HG03135 (cell line): Measurements from ENCODE around the gene NDST4.
A peak's percentile ranks its signal among the peaks of the same experiment; 100 is the strongest.

Source experiments
- ATAC-seq: cut with Tn5 transposase; IDR thresholded peaks from one replicate; pipeline ENCODE4 v1.9.1; 2021; ENCODE audit warnings: mild to moderate bottlenecking, moderate library complexity; ENCODE audit not compliant: unreplicated experiment

Gene NDST4

GRCh38 chr4:115113506-115114106, at the start of gene NDST4:
TSS of gene NDST4 (minus strand) at chr4:115113620. CDS start at chr4:115077036, 36,584 bp downstream.
- ATAC-seq = no peak

DNA sequence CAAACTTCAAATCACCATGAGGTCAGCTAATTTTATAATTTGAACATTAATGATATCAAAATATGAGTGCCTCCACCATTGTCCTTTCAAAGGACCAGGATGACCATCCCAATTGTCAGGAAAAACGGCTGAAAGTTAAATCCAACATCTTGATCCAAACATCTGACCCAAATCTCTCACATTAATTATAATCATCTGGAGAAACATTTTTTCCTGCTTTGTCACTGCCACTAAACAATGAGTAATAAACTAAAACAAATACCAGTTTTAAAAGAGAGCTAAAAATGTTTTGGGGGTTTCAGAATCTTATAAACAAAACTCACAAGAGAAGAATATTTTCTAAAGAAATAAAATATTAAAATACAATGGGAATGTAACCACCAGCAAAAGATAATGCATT, 45.7 kb upstream of the NDST4 start:
- ATAC-seq = no peak

- ATAC-seq = no peak
Observed at GRCh38 chr4:115158296-115158695, 44.9 kb upstream of the NDST4 start.

DNA sequence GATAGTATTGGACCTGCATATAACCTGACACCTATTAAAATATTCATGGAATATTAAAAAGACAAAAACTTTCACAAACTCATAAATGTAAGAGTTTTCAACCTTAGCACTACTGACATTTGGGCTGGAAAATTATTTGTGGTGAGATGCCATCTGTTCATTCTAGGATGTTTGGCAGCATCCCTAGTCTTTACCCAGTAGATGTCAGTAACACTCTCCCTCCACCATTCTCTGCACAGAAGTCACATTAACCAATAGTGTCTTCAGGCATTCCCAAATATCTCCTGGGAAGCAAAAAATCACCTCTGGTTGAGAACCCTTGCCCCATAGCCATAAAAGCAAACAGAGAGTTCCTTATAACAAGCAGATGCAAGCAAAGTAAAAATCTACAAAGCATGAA, 41.4 kb upstream of the NDST4 start:
- ATAC-seq = no peak

- no peak for ATAC-seq
Observed at GRCh38 chr4:115152965-115153364, 39.5 kb upstream of the NDST4 start.

- no peak for ATAC-seq
Observed at GRCh38 chr4:115152081-115152480, 38.7 kb upstream of the NDST4 start.

GRCh38 chr4:115149106-115149505, 35.7 kb upstream of the NDST4 start:
- ATAC-seq = no peak

DNA sequence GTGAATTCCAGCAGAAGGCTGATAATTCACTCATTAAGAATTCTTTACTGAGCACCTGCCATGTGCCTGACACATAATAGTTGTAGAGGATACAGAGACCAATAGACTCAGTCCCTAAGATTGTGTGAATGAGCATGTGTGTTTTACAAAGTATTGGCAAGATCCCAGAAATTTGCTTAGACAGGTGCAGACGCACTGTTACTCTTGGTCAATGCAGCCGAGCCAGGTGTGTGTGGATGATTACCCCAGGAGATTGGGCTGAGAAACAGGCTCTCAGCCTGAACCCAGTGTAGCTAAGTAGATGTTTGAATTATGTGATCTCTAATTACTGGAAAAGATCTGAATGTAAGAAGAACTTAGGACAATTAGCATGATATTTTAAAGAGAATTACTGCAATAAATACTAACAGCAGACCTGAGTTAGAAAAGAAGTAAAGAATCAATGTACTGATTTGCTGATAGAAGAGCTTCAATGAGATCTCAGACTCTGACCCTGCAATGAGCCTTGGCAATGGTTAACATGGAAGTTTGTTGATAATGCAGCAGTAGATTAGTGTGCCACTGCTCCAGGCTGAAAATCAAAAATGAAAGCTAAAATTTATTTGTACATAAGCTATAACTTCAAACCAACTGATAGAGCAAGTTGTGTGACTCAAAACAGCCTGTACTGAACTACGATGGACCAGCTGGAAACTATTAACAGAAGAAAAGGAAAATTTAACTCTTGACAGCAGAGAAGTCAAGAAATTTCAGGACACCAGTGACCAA, 32.2 kb upstream of the NDST4 start:
- ATAC-seq = no peak

DNA sequence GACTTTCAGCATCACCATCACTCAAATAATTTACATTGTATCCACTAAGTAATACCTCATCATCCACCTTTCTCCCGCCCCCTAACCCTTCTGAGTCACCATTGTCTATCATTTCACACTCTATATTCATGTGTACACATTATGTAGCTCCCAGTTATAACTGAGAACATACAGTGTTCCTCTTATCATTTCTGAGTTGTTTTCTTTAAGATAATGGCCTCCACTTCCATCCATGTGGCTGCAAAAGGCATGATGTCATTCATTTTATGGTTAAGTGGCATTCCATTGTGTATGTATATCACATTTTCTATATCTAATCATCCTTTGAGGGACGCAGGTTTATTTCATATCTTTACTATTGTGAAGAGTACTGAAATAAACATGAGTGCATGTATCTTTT, 14.6 kb upstream of the NDST4 start:
- ATAC-seq = no peak

DNA sequence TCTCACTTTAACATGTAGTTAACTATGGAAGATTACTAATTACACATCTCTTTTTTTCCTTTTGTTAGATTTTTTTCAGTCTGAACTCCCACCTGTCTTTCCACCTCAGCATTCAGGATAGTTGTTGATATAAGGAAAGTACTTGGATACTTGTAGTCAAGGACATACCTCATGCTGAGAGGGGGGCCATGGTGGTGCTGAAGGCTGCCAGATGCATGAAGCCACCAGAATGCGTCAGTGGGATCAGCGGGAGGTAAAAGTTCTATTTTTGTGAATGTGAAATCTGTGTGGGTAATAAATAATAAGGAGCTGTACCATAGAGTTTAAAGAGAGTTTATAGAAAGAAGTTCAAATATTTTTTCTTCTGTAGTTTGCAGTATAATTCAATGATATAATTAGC, 13.1 kb upstream of the NDST4 start:
- no peak for ATAC-seq

DNA sequence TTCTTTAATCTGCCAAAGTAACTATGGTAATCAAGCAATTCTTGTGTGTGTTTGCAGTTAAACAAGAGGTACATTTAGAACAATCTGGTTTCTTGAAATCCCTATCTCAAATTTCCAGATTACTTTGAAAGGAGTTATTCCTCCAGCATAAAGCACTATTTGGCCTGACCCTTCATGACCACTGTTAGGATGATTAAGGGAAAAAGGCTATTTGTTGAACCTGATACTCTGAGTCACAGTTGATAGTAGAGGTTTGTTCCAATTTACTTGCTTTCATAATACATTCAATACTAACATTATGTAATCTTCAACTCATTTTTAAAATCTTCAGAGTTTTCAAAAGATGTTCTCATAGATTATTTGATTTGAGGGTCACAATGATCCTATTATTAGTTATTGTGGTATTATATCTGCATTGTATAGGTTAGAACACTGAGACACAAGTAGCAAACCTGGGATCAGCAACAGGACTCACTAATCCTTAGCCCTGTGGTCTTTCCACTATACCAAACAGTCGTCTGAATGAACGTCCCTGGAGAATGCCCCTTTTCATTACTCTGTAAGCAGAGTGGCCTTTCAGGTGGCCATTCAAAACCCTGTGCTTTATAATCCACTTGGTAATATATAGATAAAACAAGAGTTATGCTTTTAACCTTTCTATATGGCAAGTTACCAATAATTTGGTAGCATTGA, 8.1 kb upstream of the NDST4 start:
- no peak for ATAC-seq

DNA sequence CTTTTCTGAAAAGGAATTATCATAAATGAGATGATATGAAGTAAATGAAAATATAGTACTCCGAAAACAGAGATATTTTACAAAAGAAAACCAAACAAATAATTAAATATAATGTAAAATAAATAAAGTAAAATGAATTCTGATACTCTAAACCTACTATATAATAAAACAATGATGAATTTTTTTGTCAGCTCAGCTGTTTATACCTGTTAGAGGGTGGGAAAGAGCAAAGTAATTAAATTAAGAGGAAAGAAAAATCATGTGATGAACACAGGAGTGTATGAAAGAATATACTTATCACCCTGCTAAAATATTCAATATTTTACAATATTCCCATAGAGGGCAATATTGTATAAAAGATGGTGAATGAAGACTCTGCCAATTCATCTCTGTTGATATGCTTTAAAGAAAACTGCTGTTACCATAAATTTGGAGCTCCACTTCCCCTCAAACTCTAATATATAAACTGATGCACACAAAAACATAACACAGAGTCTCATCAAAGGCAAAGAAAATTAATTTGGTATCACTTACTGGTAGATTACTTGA, 6.5 kb upstream of the NDST4 start:
- ATAC-seq = no peak

- ATAC-seq = no peak
Observed at GRCh38 chr4:115117651-115118050, 4.2 kb upstream of the NDST4 start.

GRCh38 chr4:115110191-115111181, 2.9 kb downstream of the NDST4 start:
- ATAC-seq = no peak

DNA sequence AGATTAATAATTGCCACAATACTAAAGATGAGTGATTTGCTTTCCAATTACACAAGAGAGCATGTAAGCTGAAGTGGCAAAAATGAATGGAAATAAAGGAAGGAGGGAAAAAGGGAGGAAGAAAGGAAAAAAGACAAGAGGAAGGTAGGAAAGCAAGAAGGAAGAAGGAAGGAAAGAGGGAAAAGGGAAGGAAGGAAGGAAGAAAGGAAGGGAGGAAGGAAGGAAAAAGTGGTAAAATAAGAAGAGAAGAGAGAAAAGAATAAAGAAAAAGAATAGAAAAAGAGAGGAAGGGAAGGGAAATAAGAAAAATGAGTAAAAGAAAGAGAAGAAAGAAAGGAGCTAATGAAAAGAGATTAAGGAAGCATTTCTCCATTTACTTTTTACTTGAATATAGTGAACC, 4.6 kb downstream of the NDST4 start:
- ATAC-seq = no peak

DNA sequence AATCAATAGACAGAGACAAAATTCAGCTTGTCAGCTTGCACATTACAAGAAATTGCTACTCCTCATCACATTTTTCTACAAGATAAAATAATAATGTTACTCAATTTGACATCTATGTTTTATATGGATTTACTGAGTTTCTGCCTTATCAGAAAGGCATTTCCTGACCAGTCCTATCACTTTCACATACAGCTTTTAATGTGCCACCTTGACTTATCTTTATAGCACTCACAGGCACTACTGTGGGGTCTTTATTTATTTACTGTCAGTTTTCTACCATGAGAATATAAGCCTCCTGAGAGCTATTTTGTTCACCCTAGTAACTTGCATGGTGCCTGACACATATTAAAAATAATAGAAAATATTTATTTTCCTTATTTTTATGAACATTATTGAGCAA, 6.0 kb downstream of the NDST4 start:
- no peak for ATAC-seq

DNA sequence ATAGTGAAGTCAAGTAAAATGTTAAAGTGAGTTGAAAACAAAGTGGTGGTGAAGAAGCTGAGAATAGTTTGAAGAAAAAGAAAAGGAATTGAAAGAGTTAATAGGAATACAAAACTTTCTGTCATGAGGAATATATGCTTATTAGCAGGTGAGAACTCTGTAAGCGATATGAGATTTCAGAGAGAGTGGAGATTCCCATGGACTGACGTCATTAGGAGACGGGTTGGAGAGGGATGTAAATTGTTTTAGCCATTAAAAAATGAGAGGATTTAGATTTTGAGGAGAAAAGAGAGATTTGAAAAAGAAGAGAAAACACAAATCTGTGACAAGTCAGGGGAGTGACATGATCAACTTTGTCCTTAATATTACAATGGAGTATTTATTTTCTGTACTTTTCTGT, 11.7 kb downstream of the NDST4 start:
- no peak for ATAC-seq

DNA sequence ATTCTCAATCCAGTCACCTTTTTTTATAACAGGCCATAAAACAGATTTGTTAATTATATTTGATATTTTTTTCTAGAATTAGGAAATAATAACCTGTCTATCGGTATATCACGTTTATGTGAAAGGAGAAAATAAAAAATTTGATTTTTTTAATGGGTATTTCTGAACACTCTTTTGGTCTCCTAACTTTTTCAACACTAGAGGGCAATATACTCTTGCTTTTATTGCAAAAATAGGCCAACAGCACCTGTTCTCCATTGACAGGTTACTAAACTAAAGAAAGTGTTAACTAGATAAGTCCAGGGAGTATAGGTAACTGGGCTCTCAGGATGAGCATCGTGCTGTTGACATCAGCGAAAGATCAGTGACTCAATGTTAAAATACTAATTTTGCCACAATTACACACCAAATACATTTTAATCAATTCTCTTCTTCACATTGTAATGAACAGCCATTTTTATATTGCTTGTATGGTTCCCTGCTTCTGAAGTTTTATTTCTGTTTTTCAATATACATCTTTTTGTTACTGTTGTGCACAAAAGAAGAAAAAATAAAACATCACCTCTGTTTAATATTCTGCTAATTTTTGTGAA, 22.8 kb downstream of the NDST4 start:
- ATAC-seq = peak; percentile 84

DNA sequence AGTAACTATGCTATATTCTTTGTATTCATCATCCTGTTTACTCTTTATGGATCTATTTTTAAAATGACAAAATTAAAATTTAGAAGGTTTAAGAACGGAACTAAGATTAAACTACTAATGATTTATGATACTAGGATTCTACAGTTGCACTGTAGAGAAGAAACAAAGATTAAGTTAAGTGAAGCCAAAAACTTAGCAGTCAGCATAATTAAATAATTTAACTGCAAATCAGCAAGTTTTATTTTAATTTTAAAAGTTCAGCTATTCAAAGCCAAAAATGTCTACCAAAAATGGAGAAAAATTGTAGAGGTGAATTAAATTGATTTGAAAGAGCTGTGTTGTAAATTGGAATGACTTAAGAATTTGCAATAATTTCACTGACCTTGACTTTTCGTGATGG, 30.8 kb downstream of the NDST4 start:
- ATAC-seq = no peak

- ATAC-seq = no peak
Observed at GRCh38 chr4:115076691-115077090, 36.7 kb downstream of the NDST4 start.
